OCI-LY3 (cell line): ENCODE measurements around the gene COL11A2.

Experiments used
- EZH2phosphoT487 ChIP-seq: fragments of 200-600 bp; shearing (Covaris generic); IDR thresholded peaks from 2 replicates; pipeline ENCODE4 v1.6.1; 2018; ENCODE audit warnings: antibody characterized with exemption, mixed run types, low read depth
- TF ChIP-seq, protein P1 (sequence below): fragments of 200-600, 300-600 bp; sonication (generic); IDR thresholded peaks from 2 replicates; pipeline ENCODE4 v1.5.1; 2014; ENCODE audit warnings: antibody characterized with exemption, low read length, low read depth

DNA sequence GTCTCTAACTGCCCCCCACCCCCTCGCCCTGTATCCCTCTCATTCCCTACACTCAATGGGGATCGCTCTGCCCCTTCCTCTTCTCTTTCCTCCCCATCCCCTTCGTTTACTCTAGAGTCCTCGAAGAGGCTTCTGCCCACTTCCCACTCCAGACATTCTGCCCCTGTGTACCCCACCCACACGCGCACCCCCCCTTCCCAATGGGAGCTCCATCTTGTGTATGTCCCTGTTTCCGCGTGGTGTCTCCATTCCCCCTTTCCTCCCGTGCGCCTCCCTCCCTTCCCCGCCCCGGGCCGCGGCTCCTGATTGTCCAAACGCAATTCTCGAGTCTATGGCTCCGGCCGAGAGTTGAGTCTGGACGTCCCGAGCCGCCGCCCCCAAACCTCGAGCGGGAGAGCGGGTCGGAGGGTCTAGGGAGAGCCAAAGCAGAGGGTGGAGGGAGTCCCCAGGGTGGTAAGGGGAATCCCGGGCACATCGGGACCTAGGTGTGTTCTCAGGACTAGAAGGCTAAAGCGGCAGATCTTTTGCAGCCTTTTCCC lies 15.4 kb upstream of the COL11A2 start:
- TF ChIP-seq, protein P1, sequence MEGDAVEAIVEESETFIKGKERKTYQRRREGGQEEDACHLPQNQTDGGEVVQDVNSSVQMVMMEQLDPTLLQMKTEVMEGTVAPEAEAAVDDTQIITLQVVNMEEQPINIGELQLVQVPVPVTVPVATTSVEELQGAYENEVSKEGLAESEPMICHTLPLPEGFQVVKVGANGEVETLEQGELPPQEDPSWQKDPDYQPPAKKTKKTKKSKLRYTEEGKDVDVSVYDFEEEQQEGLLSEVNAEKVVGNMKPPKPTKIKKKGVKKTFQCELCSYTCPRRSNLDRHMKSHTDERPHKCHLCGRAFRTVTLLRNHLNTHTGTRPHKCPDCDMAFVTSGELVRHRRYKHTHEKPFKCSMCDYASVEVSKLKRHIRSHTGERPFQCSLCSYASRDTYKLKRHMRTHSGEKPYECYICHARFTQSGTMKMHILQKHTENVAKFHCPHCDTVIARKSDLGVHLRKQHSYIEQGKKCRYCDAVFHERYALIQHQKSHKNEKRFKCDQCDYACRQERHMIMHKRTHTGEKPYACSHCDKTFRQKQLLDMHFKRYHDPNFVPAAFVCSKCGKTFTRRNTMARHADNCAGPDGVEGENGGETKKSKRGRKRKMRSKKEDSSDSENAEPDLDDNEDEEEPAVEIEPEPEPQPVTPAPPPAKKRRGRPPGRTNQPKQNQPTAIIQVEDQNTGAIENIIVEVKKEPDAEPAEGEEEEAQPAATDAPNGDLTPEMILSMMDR, result no peak
- TF ChIP-seq EZH2phosphoT487, result no peak
